22Rv1 (cell line): ENCODE results near the gene FAM9C.

Experiments used
- ZFX ChIP-seq: fragments of 450-650 bp; IDR thresholded peaks from 2 replicates; pipeline ENCODE4 v1.6.1; 2017; ENCODE audit warnings: antibody characterized with exemption, borderline replicate concordance
- TF ChIP-seq, protein P1 (sequence below): fragments of 450-650 bp; IDR thresholded peaks from 2 replicates; pipeline ENCODE4 v1.5.1; 2017; ENCODE audit warnings: mild to moderate bottlenecking

DNA sequence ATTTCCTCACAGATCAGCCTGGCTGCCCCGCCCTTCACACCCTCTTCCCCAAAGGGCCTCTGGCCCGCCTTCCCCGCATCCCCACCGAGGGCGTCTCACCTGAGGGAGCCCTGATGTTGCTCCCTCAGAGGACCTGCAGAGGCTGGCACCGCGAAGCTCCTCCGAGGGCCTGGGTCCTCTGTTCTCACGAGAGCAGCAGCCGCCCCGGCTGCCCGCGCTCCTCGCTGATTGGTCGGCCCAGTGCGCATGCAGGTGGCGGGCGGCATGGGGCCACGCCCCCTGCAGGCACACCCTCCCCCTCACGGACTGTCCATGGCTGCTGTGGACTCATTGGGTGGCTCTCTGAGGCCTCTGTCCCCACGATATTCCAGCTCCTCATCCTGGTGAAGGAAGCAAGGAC lies at the start of gene FAM9C:
- TF ChIP-seq, protein P1, sequence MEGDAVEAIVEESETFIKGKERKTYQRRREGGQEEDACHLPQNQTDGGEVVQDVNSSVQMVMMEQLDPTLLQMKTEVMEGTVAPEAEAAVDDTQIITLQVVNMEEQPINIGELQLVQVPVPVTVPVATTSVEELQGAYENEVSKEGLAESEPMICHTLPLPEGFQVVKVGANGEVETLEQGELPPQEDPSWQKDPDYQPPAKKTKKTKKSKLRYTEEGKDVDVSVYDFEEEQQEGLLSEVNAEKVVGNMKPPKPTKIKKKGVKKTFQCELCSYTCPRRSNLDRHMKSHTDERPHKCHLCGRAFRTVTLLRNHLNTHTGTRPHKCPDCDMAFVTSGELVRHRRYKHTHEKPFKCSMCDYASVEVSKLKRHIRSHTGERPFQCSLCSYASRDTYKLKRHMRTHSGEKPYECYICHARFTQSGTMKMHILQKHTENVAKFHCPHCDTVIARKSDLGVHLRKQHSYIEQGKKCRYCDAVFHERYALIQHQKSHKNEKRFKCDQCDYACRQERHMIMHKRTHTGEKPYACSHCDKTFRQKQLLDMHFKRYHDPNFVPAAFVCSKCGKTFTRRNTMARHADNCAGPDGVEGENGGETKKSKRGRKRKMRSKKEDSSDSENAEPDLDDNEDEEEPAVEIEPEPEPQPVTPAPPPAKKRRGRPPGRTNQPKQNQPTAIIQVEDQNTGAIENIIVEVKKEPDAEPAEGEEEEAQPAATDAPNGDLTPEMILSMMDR = no peak
- no peak for TF ChIP-seq ZFX
